IPS DF 4.7 (cell line): Measurements from ENCODE around the gene ZCCHC7.
"Not testable (repeated sequence)": the region's sequence is repeated elsewhere in the genome, so short reads cannot be mapped to it uniquely, and the experiment has no call there.

ENCODE experiments used
- DNase-seq: peaks from one replicate; pipeline ENCODE4 v3.0.0-alpha.2; 2013; ENCODE audit warnings: low spot score; ENCODE audit errors: extremely low read depth

Gene ZCCHC7

GRCh38 chr9:37372839-37373238 lies 252.5 kb downstream of the ZCCHC7 start:
- DNase-seq, result no peak

GRCh38 chr9:37373621-37374020 lies 253.2 kb downstream of the ZCCHC7 start:
- DNase-seq, result no peak

GRCh38 chr9:37374892-37375291 lies 254.5 kb downstream of the ZCCHC7 start:
- no peak for DNase-seq

GRCh38 chr9:37377688-37378612 lies 257.6 kb downstream of the ZCCHC7 start:
- no peak for DNase-seq

- no peak for DNase-seq
Measured at GRCh38 chr9:37378613-37379004, 258.2 kb downstream of the ZCCHC7 start.

- DNase-seq, result no peak
Measured at GRCh38 chr9:37379835-37380234, 259.5 kb downstream of the ZCCHC7 start.

- no peak for DNase-seq
Measured at GRCh38 chr9:37380570-37380969, 260.2 kb downstream of the ZCCHC7 start.

- DNase-seq, result no peak
Measured at GRCh38 chr9:37381094-37381741, 260.8 kb downstream of the ZCCHC7 start.

GRCh38 chr9:37382161-37382981 lies 262.0 kb downstream of the ZCCHC7 start:
- DNase-seq, result no peak

GRCh38 chr9:37382982-37383357 lies 262.6 kb downstream of the ZCCHC7 start:
- DNase-seq, result no peak

- no peak for DNase-seq
Measured at GRCh38 chr9:37383393-37383792, 263.0 kb downstream of the ZCCHC7 start.

GRCh38 chr9:37383876-37384746 lies 263.7 kb downstream of the ZCCHC7 start:
- DNase-seq, result no peak

- DNase-seq, result no peak
Measured at GRCh38 chr9:37385286-37385685, 264.9 kb downstream of the ZCCHC7 start.

GRCh38 chr9:37386988-37387387 lies 266.6 kb downstream of the ZCCHC7 start:
- no peak for DNase-seq

- no peak for DNase-seq
Measured at GRCh38 chr9:37390759-37391158, 270.4 kb downstream of the ZCCHC7 start.

- DNase-seq, result no peak
Measured at GRCh38 chr9:37392272-37392671, 271.9 kb downstream of the ZCCHC7 start.

GRCh38 chr9:37395229-37395628 lies 274.9 kb downstream of the ZCCHC7 start:
- DNase-seq, result no peak

GRCh38 chr9:37395663-37396062 lies 275.3 kb downstream of the ZCCHC7 start:
- no peak for DNase-seq

GRCh38 chr9:37397948-37398347 lies 277.6 kb downstream of the ZCCHC7 start:
- DNase-seq, result not testable (repeated sequence)

GRCh38 chr9:37398464-37399025 lies 278.2 kb downstream of the ZCCHC7 start:
- no peak for DNase-seq

GRCh38 chr9:37399336-37399735 lies 279.0 kb downstream of the ZCCHC7 start:
- no peak for DNase-seq
